ENCODE data around the gene EPS15. TPM values are rescaled to one million over a fixed set of nuclear protein-coding genes. Genes with fewer than 3 reads are reported as not detected.

The EPS15 gene
- total RNA-seq, 4 donors from 2014 or later, result 94.8 to 133 (median 125) TPM

GRCh38 chr1:51321924-51322280 lies 197.2 kb downstream of the EPS15 start:
- peaks cover 0 to 4% of the 10 kb centered on the region in 2 donors for H3K27me3 ChIP-seq
- H3K9me3 ChIP-seq, result no peaks in the 10 kb centered on the region
- 83 to 100% methylated on average over 1 to 2 of the region's 2 CpGs for WGBS, 2 donors
- DNase-seq (ENCODE audit: low spot score in 2 of 2), result no peak
- no peak overlapping the region for H3K27ac ChIP-seq
- H3K36me3 ChIP-seq, result no peaks in the 10 kb centered on the region
- no peaks in the 10 kb centered on the region for H3K4me1 ChIP-seq
- no peak for TF ChIP-seq CTCF (IDR thresholded peaks at IDR 0.05)
- no peak overlapping the region for H3K4me3 ChIP-seq

GRCh38 chr1:51320967-51321923 lies 197.8 kb downstream of the EPS15 start:
- Histone ChIP-seq H3K27me3 (no peaks in the 10 kb centered on the region), H3K9me3 (no peaks in the 10 kb centered on the region), H3K36me3 (no peaks in the 10 kb centered on the region), H3K4me3 (no peak overlapping the region), H3K27ac (no peak overlapping the region), H3K4me1 (no peaks in the 10 kb centered on the region)
- no peak for TF ChIP-seq CTCF (IDR thresholded peaks at IDR 0.05)
- TF ChIP-seq EP300 (IDR thresholded peaks at IDR 0.05), result no peak
- TF ChIP-seq POLR2A (IDR thresholded peaks at IDR 0.05), result no peak
- WGBS, 2 donors, result 88 to 92% methylated on average over 9 to 11 of the region's 11 CpGs
- DNase-seq (ENCODE audit: low spot score in 2 of 2), result no peak

DNA sequence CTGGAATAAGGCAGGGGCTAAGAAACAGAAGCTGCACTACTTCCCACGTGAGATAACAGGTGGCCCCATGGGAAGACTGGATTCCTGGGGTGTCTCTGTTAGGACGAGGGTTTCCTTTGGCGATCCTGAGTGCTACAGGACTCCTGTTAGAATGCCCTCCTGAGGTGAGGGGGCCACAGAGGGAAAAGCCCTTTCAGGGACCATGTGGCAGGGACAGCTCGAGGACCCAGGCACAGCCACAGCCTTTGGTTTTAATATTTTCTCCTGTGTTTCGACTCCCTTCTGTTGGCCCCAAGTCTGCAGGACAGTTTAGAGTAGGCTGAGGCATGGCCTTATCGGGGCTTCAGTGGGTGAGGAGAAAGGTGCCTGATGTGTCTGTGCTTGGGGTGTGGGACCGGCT lies 201.3 kb downstream of the EPS15 start:
- 83 to 88% methylated on average over 7 of the region's 7 CpGs for WGBS, 2 donors
- Histone ChIP-seq H3K36me3 (no peaks in the 10 kb centered on the region), H3K9me3 (no peaks in the 10 kb centered on the region), H3K27ac (no peak overlapping the region), H3K4me3 (no peak overlapping the region), H3K27me3 (no peaks in the 10 kb centered on the region), H3K4me1 (no peaks in the 10 kb centered on the region)
- TF ChIP-seq EP300 (IDR thresholded peaks at IDR 0.05), result no peak
- DNase-seq (ENCODE audit: low spot score in 2 of 2), result no peak

DNA sequence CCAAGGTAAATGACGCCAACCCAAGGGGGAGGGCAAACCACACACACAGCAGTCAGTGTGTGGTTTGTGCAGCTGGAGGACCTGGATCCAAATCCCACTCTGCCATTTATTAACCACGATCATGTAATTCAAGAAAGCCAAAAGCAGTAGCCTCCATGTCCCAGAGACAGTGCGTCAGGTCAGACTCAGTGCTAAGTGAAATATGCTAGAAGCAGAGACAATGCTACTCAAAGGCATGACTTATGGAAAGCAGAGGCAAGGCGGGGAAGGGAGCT lies 202.3 kb downstream of the EPS15 start:
- Histone ChIP-seq H3K27me3 (no peaks in the 10 kb centered on the region), H3K9me3 (no peaks in the 10 kb centered on the region), H3K36me3 (no peaks in the 10 kb centered on the region), H3K4me3 (no peak overlapping the region), H3K27ac (no peak overlapping the region), H3K4me1 (no peaks in the 10 kb centered on the region)
- 68 to 86% methylated on average over 4 of the region's 4 CpGs for WGBS, 2 donors
- no peak for DNase-seq (ENCODE audit: low spot score in 2 of 2)
- TF ChIP-seq POLR2A (IDR thresholded peaks at IDR 0.05) (no peak), EP300 (IDR thresholded peaks at IDR 0.05) (no peak), CTCF (IDR thresholded peaks at IDR 0.05) (no peak)

DNA sequence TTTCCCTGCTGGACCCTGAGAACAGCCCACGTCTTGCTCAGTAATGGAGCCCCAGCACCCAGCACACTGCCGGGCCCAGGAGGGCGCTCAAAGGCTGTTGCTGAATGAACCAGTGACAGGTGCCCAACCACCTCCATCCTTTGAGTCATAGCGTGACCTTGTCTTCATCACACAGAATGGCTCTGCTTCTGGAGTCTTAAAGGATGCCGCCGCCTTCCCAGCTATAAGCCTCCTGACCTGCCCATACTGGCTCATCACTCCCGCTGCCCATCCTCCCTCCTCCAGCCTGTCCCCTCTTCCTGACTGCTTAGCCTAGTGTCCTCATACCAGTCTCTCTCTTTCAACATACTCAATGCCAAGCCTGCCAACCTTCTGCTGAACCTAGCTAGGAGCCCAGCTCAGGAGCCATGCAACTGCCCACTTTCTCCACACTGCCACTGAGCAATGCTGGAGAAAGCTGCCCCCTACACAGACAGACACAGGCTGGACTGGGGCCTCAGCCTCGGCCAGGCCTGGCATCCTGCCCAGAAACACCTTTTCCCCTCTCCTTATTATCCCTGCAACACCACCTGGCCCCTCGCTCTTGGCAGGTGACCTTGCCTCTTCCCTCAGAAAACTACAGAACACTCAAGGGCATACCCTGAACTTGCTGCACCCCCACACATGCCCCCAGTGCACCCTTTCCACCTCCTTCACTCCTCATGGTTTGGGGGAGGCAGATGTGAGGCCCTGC lies 202.8 kb downstream of the EPS15 start:
- TF ChIP-seq CTCF (IDR thresholded peaks at IDR 0.05), result no peak
- no peak for TF ChIP-seq EP300 (IDR thresholded peaks at IDR 0.05)
- TF ChIP-seq POLR2A (IDR thresholded peaks at IDR 0.05), result no peak
- Histone ChIP-seq H3K4me1 (no peaks in the 10 kb centered on the region), H3K36me3 (no peaks in the 10 kb centered on the region), H3K4me3 (no peak overlapping the region), H3K27me3 (no peaks in the 10 kb centered on the region), H3K27ac (no peak overlapping the region), H3K9me3 (no peaks in the 10 kb centered on the region)
- no peak for DNase-seq (ENCODE audit: low spot score in 2 of 2)
- 90 to 91% methylated on average over 9 of the region's 9 CpGs for WGBS, 2 donors

Data from tibial nerve (tissue), 4 donors.